Lung (tissue), 12 donors: ENCODE data around the gene PLXNB3. TPM values are rescaled to one million over a fixed set of nuclear protein-coding genes. Genes with fewer than 3 reads are reported as not detected.
A peak's percentile ranks its signal among the peaks of the same experiment; 100 is the strongest.

Experiments used
- ATAC-seq: fragments of 200-7000 bp; cut with Tn5 transposase; one replicate; pipeline ENCODE4 v1.9.1; 2020; ENCODE audit warnings: moderate number of reproducible peaks; ENCODE audit not compliant: insufficient read depth, low FRiP score
- DNase-seq, 3 donors: peaks; one replicate each; pipeline ENCODE4 v3.0.0-alpha.2; 2013 to 2017
- H3K27ac ChIP-seq, 2 donors: one replicate each; pipeline ENCODE4 v1.5.1; 2013; ENCODE audit warnings: mild to moderate bottlenecking in 2 of 2, moderate library complexity in 2 of 2, control low read depth in 1 of 2, inconsistent platforms in 1 of 2, low read depth in 1 of 2, low read length in 1 of 2
- H3K27me3 ChIP-seq, 3 donors: one replicate each; pipeline ENCODE4 v1.5.1; 2013; ENCODE audit warnings: low read length in 2 of 3; ENCODE audit not compliant: control insufficient read depth in 3 of 3, insufficient read depth in 3 of 3
- H3K36me3 ChIP-seq, 4 donors: one replicate each; pipeline ENCODE4 v1.5.1; 2013; ENCODE audit warnings: low read length in 4 of 4, mild to moderate bottlenecking in 1 of 4, moderate library complexity in 1 of 4; ENCODE audit not compliant: control insufficient read depth in 4 of 4, insufficient read depth in 4 of 4
- H3K4me1 ChIP-seq, 5 donors: one replicate each; pipeline ENCODE4 v1.5.1; 2013; ENCODE audit warnings: low read length in 5 of 5, mild to moderate bottlenecking in 2 of 5, moderate library complexity in 1 of 5; ENCODE audit not compliant: control insufficient read depth in 5 of 5, insufficient read depth in 5 of 5
- H3K4me3 ChIP-seq: one replicate; pipeline ENCODE4 v1.5.1; 2013; ENCODE audit warnings: mild to moderate bottlenecking, control low read depth, moderate library complexity
- H3K9ac ChIP-seq, 2 donors: one replicate each; pipeline ENCODE4 v1.5.1; 2013; ENCODE audit warnings: low read length in 2 of 2, control low read depth in 1 of 2; ENCODE audit not compliant: insufficient read depth in 1 of 2
- H3K9me3 ChIP-seq, 4 donors: one replicate each; pipeline ENCODE4 v1.5.1; 2013; ENCODE audit warnings: low read length in 3 of 4, mild to moderate bottlenecking in 1 of 4, moderate library complexity in 1 of 4; ENCODE audit not compliant: control insufficient read depth in 4 of 4, insufficient read depth in 3 of 4
- CTCF ChIP-seq: IDR thresholded peaks from 2 replicates; pipeline ENCODE4 v1.5.1; 2012; ENCODE audit warnings: mild to moderate bottlenecking; ENCODE audit errors: control extremely low read depth, extremely low read depth
- WGBS, 2 donors: extraction: QIAGEN DNeasy Blood & Tissue Kit; methylation state at CpG; one replicate each; pipeline ENCODE4 v1.1.7; 2013; 5-methylcytosine and 5-hydroxymethylcytosine counted together
- polyA plus RNA-seq, 2 donors: library from polyadenylated mRNA; stranded (reverse); fragments of 200-250 nt; gene quantifications; one replicate each; pipeline ENCODE4 v1.2.1, GENCODE V29; 2013
- total RNA-seq, 2 donors: library from RNA; depleted of rRNA in 1 of 2; stranded (reverse); fragments of >200 nt in 1 of 2; gene quantifications; one replicate each; pipeline ENCODE4 v1.2.1, GENCODE V29; 2014 to 2021
- donor health status: control.
- donor health status: control.
- donor health status: Bipolar disorder and iron deficiency.
- donor health status: healthy.
- donor health status: DM: yes; HTN: yes; CAD: no.

The PLXNB3 gene
- total and polyA plus RNA-seq, 4 donors, result 1.0 to 2.6 (median 1.5) TPM

GRCh38 chrX:153774576-153775292 lies 10.7 kb downstream of the PLXNB3 start:
- Histone ChIP-seq H3K27ac (no peak overlapping the region), H3K4me3 (no peak overlapping the region), H3K4me1 (no peaks in the 10 kb centered on the region), H3K36me3 (no peaks in the 10 kb centered on the region), H3K9me3 (peaks cover 0 to 2% (median 0%) of the 10 kb centered on the region in 4 donors), H3K27me3 (no peaks in the 10 kb centered on the region), H3K9ac (no peak overlapping the region)
- no peak for TF ChIP-seq CTCF
- DNase-seq (peak in 1 of 3 donors; percentile 11), ATAC-seq (no peak)
- 89 to 92% methylated on average over 28 to 37 of the region's 37 CpGs for WGBS, 2 donors

- DNase-seq (peak in 1 of 3 donors; percentile 10), ATAC-seq (no peak)
- no peak overlapping the region for H3K4me3 ChIP-seq
- peaks cover 0 to 2% (median 0%) of the 10 kb centered on the region in 4 donors for H3K9me3 ChIP-seq
- no peak overlapping the region for H3K9ac ChIP-seq
- TF ChIP-seq CTCF, result no peak
- 92 to 96% methylated on average over 14 to 42 of the region's 42 CpGs for WGBS, 2 donors
- H3K4me1 ChIP-seq, result peaks cover 0 to 2% (median 0%) of the 10 kb centered on the region in 5 donors
- no peak overlapping the region for H3K27ac ChIP-seq
- H3K36me3 ChIP-seq, result no peaks in the 10 kb centered on the region
- no peaks in the 10 kb centered on the region for H3K27me3 ChIP-seq
Measured at GRCh38 chrX:153775293-153776119, 11.5 kb downstream of the PLXNB3 start.

GRCh38 chrX:153776120-153776599 lies 12.1 kb downstream of the PLXNB3 start:
- Histone ChIP-seq H3K36me3 (no peaks in the 10 kb centered on the region), H3K27me3 (no peaks in the 10 kb centered on the region), H3K9me3 (peaks cover 0 to 2% (median 0%) of the 10 kb centered on the region in 4 donors), H3K9ac (no peak overlapping the region), H3K4me3 (no peak overlapping the region), H3K4me1 (peaks cover 0 to 4% (median 0%) of the 10 kb centered on the region in 5 donors), H3K27ac (no peak overlapping the region)
- no peak for ATAC-seq
- peak in 1 of 3 donors; percentile 8 for DNase-seq
- WGBS, 2 donors, result 74 to 82% methylated on average over 5 to 20 of the region's 20 CpGs
- no peak for TF ChIP-seq CTCF
